OCI-M2 (cell line): Measurements from ENCODE around the gene UROD.
"Not testable (repeated sequence)": the region's sequence is repeated elsewhere in the genome, so short reads cannot be mapped to it uniquely, and the experiment has no call there.

Source experiments
- DNase-seq: peaks from one replicate; lab custom pipeline; 2025; ENCODE audit not compliant: unreplicated experiment; lab: John Stamatoyannopoulos, UW

The UROD gene

DNA sequence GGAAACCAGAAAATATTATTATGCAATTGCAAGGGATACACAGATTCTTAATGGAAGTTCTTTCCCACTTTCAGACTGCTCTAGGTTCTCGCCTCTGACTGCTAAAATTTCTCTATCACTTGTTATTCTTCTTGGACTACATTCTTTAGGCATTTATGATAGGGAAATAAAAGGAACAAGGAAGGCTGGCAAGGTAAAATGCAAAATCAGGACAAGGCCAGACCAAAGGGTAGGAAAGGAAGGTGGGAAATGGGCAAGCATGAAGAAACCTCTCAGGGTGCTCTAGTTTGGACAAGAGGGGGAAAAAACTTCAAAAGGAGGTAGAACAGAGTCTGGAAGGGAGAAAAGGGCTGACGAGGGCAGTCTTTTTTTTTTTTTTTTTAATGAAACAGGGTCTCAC, 26.2 kb downstream of the UROD start:
- DNase-seq: no peak

DNA sequence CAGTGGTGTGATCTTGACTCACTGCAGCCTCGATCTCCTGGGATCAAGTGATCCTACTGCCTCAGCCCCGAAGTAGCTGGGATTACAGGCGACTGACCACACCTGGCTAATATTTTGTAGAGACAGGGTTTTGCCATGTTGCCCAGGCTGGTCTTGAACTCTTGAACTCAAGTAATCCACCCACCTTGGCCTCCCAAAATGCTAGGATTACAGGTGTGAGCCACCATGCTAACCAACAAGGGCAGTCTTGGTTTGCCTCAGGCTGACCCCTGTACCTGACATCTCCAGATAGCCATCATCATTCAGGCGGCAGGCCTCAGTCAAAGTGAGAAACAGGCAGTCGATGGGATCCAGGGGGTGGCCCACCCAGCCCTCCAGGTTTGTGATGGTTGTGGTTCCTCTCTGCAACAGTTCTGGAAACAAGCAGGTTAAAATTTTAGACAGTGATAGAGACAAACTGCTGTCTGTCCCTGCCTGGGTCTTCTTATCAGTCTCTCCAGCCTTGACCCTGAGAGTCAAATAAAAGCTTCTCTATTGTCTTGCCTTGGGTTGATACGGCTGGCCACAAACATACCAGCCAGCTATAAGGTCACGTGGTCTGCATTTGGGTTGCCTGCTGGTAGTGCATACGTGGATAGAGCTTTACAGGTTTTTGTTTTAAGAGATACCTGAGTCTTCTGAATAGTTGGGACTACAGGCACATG, 26.8 kb downstream of the UROD start:
- peak; percentile 49 for DNase-seq

DNA sequence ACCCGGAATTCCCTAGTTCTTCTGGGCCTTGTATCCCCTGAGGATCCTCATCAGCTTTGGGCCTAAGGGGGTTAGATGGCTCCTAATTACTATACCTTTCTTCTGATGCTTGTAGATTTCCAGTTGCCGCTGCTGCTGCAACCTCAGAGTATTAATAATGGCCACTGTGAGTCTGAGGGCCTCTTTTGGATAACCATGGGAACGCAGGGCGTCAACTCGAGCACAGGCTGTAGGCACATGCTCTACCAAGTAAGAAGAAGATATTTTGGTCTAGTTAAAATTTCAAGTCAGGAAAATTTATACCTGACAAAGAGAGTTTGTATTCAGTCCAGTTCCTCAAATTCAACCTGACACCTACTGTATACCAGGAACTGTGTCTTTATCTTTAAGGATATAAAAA, 28.2 kb downstream of the UROD start:
- no peak for DNase-seq

DNA sequence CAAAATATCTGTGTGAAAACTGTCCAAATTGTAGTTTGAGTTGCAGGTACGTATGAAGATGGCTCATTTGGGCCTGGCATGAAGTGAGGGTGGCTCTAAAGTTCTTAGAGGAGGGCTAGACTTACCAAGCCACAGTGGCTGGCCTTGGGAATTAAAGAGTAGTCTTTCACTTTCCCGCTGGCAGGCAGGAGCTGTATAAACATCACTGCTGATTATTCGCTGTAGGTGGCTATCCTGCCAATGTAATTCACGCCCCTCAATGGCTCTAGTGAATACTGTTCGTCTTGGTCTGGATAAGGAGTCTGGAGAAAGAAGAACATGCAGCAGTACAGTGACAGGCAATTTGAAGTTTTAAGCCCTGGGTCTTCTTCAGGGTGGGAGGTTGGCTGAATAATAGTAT, 31.0 kb downstream of the UROD start:
- DNase-seq: no peak

DNA sequence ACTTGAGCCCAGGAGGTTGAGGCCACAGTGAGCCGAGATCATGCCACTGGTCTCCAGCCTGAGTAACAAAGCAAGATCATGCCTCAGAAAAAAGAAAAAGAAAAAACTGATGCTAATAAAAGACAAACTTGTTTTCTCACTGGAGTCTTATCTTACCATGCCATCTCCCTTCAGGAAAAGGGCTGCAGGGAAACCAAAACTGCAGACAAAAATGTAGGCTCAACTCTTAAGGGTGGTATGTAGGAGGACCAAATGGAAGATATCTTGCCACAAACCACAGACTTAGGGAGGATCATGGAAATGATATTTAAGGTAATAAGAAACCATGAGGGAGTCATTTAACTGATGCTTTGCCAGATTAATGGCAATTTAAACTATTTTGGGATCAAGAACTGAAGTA, 32.9 kb downstream of the UROD start:
- no peak for DNase-seq

DNA sequence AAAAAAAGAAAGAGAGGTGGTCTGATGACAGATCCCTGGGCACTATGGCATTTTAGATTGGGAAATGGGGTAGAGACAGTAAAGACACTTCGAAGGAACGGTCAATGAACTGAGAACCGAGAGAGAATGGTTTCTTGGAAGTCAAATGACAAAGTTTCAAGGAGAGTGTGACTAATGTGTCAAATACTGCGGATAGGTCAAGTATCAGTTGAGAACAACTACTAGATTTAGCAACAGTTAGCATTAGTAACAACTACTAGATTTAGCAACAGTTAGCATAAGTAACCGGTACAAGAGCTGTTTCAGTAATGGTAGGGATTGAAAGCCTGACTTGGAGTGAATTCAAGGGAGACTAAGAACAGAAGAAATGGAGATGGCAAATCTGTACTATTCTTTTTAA, 35.0 kb downstream of the UROD start:
- no peak for DNase-seq

DNA sequence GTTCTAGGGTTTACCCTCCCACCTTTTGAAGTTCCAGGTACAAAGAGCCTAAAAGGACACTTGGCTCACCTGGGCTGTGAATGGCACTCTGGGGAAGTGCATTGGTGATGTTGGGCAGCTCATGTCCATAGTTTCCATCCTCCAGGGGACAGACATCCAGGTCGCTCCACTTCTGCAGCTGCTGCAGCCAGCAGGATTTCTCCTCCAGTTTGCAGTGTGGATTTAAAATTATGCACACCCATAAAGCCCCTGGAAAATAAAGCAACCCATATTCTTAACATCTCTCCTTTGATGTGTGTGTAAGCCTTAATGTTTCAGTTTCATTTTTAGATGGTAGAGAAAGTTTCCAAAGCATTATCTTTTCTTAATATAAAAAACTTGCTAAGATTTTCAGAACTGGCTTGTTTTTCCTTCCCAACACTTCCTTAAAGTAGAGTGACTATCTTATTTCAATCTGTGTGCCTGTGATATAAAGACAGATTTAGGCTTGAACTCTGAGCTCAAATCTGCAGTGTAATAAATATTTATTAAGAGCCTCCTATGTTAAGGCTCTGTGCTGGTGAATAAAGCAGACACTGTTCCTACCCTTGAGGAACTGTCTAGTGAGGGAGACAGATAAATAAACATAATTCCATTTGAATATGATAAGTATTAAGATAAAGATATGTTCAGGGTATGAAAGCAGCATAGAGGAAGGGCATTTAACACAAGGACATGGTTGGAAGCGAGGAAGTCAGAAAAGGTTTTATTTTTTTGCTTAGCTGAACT, 39.1 kb downstream of the UROD start:
- DNase-seq: no peak

DNA sequence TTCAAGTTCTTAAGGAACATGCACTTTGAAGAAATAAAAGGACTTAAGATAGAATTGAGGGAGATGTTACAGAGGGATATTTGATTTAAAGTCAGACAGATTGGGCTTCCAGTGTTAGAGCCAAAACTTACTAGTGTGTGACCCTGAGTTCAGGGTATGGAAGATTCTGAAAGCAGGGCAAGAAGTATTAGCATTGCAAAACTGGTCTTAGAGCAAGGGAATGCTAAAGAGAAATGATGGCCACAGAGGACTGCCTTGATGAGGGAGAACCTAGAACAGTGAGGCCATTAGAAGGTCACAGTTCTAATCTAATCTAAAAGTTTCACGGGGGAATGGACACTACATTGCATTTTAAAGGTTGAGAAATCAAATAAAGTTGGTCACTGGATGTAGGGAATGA, 45.5 kb downstream of the UROD start:
- no peak for DNase-seq

DNA sequence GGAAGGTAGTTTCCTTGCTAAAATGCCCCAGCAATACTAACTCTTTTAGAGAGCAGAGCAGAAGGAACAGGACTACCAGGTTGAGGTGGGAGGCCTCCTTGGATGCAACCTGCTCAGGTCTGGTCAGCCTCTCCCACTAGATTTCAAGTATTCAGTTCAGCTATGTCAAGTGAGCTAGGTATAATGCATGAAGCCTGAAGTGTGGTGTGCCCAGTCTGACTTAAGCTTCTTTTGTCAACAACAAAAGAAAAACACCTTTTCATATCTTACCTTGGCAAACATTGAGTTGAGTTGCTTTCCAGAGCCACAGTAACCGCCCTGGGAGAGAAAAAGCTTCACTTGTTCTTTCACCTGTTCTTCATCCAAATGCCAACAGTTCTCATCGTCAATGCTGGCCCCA, 47.8 kb downstream of the UROD start:
- DNase-seq: no peak

DNA sequence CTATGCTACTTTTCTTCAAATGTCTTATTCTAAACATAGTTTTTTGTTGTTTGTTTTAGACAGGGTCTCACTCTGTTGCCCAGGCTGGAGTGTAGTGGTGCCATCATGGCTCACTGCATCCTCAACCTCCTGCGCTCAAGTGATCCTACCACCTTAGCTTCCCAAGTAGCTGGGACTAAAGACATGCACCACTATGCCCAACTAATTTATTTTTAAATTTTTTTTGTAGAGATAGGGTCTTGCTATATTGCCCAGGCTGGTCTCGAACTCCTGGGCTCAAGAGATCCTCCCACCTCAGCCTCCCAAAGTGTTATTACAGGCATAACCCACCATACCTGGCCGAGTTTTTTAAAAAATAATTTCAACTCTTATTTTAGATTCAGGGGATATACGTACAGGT, 50.4 kb downstream of the UROD start:
- DNase-seq: not testable (repeated sequence)

DNA sequence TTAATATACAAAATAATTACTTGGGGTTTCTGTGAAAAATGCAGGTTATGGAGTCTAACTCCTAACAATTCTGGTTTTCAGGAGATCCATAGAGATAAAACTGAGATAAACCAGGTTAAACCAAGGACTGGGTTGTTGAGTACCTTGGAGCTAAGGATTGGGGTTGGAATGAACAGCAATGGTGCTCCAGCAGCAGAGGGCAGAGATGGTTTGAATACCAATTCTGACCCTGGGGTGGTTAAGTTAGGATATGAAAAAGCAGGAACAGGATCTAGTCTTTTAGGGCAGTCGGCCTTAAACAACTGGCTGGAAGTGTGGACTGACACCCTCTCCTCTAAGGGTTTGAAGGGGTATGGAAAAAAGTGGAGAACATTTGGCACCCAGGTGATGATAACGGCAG, 53.0 kb downstream of the UROD start:
- DNase-seq: no peak
